ENCODE measurements around the gene CTBP2.

DNA sequence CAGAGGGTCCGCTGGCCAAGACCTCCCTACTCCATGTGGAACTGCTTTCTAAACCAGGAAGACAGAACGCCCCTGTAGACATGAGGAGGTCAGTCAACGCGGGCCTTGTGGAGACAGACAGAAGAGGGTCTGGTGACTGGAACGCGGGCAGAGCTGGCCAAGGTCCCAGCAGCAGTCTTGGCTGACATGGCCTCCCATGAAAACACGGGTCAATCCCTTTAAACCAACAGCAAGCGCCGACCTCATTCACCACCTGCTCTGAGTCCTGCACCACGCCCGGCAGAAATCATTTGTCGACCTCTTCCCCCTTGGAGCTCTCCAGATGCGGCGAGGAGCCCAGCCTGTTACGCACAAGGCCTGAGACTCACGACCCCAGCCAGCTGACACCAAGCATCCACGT, 140.0 kb downstream of the CTBP2 start:
- TF ChIP-seq, protein P1, sequence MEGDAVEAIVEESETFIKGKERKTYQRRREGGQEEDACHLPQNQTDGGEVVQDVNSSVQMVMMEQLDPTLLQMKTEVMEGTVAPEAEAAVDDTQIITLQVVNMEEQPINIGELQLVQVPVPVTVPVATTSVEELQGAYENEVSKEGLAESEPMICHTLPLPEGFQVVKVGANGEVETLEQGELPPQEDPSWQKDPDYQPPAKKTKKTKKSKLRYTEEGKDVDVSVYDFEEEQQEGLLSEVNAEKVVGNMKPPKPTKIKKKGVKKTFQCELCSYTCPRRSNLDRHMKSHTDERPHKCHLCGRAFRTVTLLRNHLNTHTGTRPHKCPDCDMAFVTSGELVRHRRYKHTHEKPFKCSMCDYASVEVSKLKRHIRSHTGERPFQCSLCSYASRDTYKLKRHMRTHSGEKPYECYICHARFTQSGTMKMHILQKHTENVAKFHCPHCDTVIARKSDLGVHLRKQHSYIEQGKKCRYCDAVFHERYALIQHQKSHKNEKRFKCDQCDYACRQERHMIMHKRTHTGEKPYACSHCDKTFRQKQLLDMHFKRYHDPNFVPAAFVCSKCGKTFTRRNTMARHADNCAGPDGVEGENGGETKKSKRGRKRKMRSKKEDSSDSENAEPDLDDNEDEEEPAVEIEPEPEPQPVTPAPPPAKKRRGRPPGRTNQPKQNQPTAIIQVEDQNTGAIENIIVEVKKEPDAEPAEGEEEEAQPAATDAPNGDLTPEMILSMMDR (IDR thresholded peaks at IDR 0.05 in 8 of 11, conservative IDR thresholded peaks at IDR 0.05 in 3 of 11) = no peak
- no peak for TF ChIP-seq POLR2A (IDR thresholded peaks at IDR 0.05)
- no peak for TF ChIP-seq POLR2AphosphoS5 (IDR thresholded peaks at IDR 0.05)

Data from spleen (tissue), 7 donors.